Transverse colon (tissue), 4 donors: ENCODE measurements around the gene IFT172.

Source experiments
- CTCF ChIP-seq, 5 experiments: fragments of 200-600 bp in 3 of 5; fragments of 450-650 bp in 2 of 5; sonication (generic) in 3 of 5; IDR thresholded peaks; 1 replicate in 2 of 5; 2 replicates in 3 of 5; pipeline ENCODE4 v1.5.1; 2016 to 2017; ENCODE audit warnings: antibody characterized with exemption in 5 of 5, inconsistent platforms in 3 of 5, mild to moderate bottlenecking in 2 of 5, moderate library complexity in 1 of 5
- POLR2A ChIP-seq: fragments of 450-650 bp; IDR thresholded peaks from one replicate; pipeline ENCODE4 v1.6.1; 2016; ENCODE audit warnings: antibody characterized with exemption, mild to moderate bottlenecking, moderate library complexity
- POLR2AphosphoS5 ChIP-seq, 3 donors: sonication (generic); formaldehyde crosslinking; IDR thresholded peaks; one replicate each; pipeline ENCODE4 v1.6.1; 2016; ENCODE audit warnings: antibody characterized with exemption in 3 of 3

- no peak for TF ChIP-seq CTCF (IDR thresholded peaks at IDR 0.05)
- TF ChIP-seq POLR2A, result no peak
- no peak for TF ChIP-seq POLR2AphosphoS5 (IDR thresholded peaks at IDR 0.05)
Measured at GRCh38 chr2:27527182-27527581, 37.6 kb upstream of the IFT172 start.
